ENCODE measurements around the gene PPOX. TPM values are rescaled to one million over a fixed set of nuclear protein-coding genes. Genes with fewer than 3 reads are reported as not detected.

The PPOX gene
- total RNA-seq, 1 experiment from 2014 or later = 24.2 TPM

DNA sequence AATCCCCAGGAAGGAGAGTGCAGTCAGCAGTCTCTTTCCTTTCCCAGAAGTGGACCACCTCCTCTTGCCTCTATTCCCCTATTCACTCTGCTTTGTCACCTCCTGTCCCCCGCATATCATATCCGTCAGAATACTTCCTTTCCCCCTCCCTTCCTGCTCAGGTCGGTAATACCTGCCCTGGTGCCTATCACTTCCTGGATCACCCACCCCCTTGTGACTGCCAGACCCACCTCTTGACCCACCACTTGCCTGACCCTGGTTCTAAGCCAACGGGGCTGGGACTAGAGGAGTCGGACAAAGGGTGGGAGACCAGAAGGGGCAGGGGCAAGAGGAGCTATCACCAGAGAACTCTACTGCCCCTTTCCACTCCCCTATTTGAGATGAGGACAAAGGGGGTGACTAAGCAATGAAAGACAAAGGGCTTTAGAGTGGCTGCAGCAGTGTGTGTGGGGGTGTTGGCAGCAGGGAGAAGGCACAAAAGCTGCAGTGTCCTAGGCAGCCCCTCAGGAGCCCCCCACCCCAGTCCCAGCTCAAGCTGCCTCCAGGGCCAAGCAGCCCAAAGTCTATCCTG lies 34.3 kb downstream of the PPOX start:
- intact Hi-C loops (cut with micrococcal nuclease) = no loop called here
- H4K20me1 ChIP-seq (ENCODE audit: insufficient read depth) = no peaks in the 10 kb centered on the region
- peaks cover 8 to 38% of the 10 kb centered on the region in 2 experiments; a peak in 3 of 4 replicates for H3K4me1 ChIP-seq (ENCODE audit: control insufficient read depth in 1 of 2, insufficient read depth in 2 of 2, low read length in 2 of 2)
- no peak overlapping the region for H2AFZ ChIP-seq (ENCODE audit: low read depth, low read length, poor library complexity, severe bottlenecking)
- peak overlapping the region; percentile 89; the same call in 1 of the 2 replicates for H3K4me2 ChIP-seq (ENCODE audit: low read length)
- peaks cover 8 to 16% of the 10 kb centered on the region in 2 experiments; a peak in 2 of 4 replicates for H3K36me3 ChIP-seq (ENCODE audit: control insufficient read depth in 1 of 2, insufficient read depth in 2 of 2, low read length in 2 of 2)
- H3K79me2 ChIP-seq (ENCODE audit: insufficient read depth, low read length) = peaks cover 27% of the 10 kb centered on the region
- ChIA-PET CTCF (no interaction called here), POLR2A (interaction anchor here (3.0 kb wide), 1 partner anchor 35 kb away, joined by 12 read pairs; the partner anchor contains the start of gene PPOX), RAD21 (ENCODE audit: low non-redundant PET in 1 of 2, low total read pairs in 2 of 2, uncharacterized antibody in 2 of 2, unreplicated experiment in 2 of 2) (no interaction called here)
- no peak overlapping the region for H3K4me3 ChIP-seq (replicated peaks in 1 of 2; ENCODE audit: low read depth in 1 of 2, low read length in 2 of 2)
- no peaks in the 10 kb centered on the region for H3K27me3 ChIP-seq (ENCODE audit: insufficient read depth, low read length)
- TF ChIP-seq POLR2AphosphoS5 (IDR thresholded peaks at IDR 0.05; ENCODE audit: low read depth, low read length) (no peak), EZH2phosphoT487 (IDR thresholded peaks at IDR 0.05; ENCODE audit: borderline replicate concordance) (no peak), SP1 (IDR thresholded peaks at IDR 0.05; ENCODE audit: low read depth) (no peak), RAD21 (IDR thresholded peaks at IDR 0.05; ENCODE audit: low read depth) (no peak), ZNF274 (IDR thresholded peaks at IDR 0.05; ENCODE audit: low read depth, low read length) (no peak)
- TF ChIP-seq, protein P1, sequence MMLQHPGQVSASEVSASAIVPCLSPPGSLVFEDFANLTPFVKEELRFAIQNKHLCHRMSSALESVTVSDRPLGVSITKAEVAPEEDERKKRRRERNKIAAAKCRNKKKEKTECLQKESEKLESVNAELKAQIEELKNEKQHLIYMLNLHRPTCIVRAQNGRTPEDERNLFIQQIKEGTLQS (IDR thresholded peaks at IDR 0.05) = no peak
- no peak for ATAC-seq
- no peak overlapping the region for H3K9ac ChIP-seq (ENCODE audit: low read length)
- no peaks in the 10 kb centered on the region for H3K9me2 ChIP-seq (ENCODE audit: insufficient read depth)
- DNase-seq (ENCODE audit: low read depth, low spot score) = no peak
- H3K9me3 ChIP-seq (ENCODE audit: control insufficient read depth in 1 of 2, insufficient read depth in 1 of 2, low read depth in 1 of 2, low read length in 2 of 2) = no peaks in the 10 kb centered on the region
- BruUV-seq (replicated peaks) = no TSS peak
- H3K27ac ChIP-seq (ENCODE audit: low read depth, low read length) = no peak overlapping the region; the same call in 1 of the 2 replicates

DNA sequence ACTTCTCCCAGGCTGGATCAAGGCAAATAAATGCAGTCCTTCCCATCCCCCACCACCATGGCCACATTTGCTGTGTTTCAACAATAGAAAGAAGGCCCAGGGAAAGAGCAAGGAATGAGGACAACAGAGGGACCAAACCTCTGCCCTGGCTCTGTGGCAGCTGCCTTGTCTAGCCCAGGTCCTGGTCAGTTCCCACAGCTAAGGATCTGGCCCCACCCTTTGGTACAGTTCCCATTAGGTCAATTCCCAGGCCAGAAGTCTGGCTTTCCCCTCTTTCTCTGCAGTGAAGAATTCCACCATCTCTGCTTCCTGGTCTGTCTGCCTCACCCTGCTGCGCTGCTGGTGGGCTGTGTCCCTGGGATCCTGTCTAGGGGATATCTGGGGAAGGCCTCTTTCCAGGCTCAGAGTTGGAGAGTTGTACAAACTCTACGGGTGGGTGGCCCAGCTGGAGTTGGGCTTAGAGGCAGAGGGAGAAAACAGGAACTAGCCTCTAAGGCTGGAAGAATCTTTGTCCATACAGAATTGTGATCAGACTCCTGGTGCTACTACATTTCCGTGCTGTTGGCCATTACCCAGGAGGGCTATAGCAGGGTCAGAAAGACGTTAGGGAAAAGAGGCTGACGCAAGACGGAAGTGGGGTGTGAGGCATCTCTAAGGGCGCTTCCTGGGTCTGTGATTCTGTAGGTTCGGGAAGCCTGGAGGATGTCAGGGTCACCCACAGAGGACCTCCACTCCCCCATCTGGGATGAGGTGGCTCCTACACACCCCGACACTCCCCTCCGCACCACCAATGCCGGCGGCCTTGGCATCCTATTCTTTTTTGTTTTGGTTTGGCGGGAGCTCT lies 35.0 kb downstream of the PPOX start:
- Histone ChIP-seq H3K9me3 (ENCODE audit: control insufficient read depth in 1 of 2, insufficient read depth in 1 of 2, low read depth in 1 of 2, low read length in 2 of 2) (no peaks in the 10 kb centered on the region), H3K9ac (ENCODE audit: low read length) (peak overlapping the region; percentile 98), H3K36me3 (ENCODE audit: control insufficient read depth in 1 of 2, insufficient read depth in 2 of 2, low read length in 2 of 2) (peaks cover 11 to 17% of the 10 kb centered on the region in 2 experiments; a peak in 2 of 4 replicates), H3K27me3 (ENCODE audit: insufficient read depth, low read length) (no peaks in the 10 kb centered on the region), H3K9me2 (ENCODE audit: insufficient read depth) (no peaks in the 10 kb centered on the region), H3K79me2 (ENCODE audit: insufficient read depth, low read length) (peaks cover 29% of the 10 kb centered on the region), H3K27ac (ENCODE audit: low read depth, low read length) (peak overlapping the region; percentile 52), H4K20me1 (ENCODE audit: insufficient read depth) (no peaks in the 10 kb centered on the region), H3K4me3 (replicated peaks in 1 of 2; ENCODE audit: low read depth in 1 of 2, low read length in 2 of 2) (peak overlapping the region; percentile 94 to 98), H3K4me2 (ENCODE audit: low read length) (peak overlapping the region; percentile 89), H2AFZ (ENCODE audit: low read depth, low read length, poor library complexity, severe bottlenecking) (no peak overlapping the region), H3K4me1 (ENCODE audit: control insufficient read depth in 1 of 2, insufficient read depth in 2 of 2, low read length in 2 of 2) (peaks cover 8 to 38% of the 10 kb centered on the region in 2 experiments; a peak in 3 of 4 replicates)
- no TSS peak for BruUV-seq (replicated peaks)
- ATAC-seq = no peak
- RAD21 ChIA-PET (ENCODE audit: low non-redundant PET in 1 of 2, low total read pairs in 2 of 2, uncharacterized antibody in 2 of 2, unreplicated experiment in 2 of 2) = no interaction called here
- POLR2A ChIA-PET = interaction anchor here (0.9 to 3.0 kb wide), 6 partner anchors 7 to 86 kb away, joined by 3 to 12 read pairs (median 4); partner anchors contain the start of genes B4GALT3 and PPOX
- CTCF ChIA-PET = interaction anchor here (1.1 to 1.8 kb wide), 5 partner anchors 9 to 181 kb away, joined by 4 to 7 read pairs (median 5); partner anchors contain the start of genes APOA2, PPOX and TOMM40L
- intact Hi-C loops (cut with micrococcal nuclease) = no loop called here
- no peak for DNase-seq (ENCODE audit: low read depth, low spot score)
- TF ChIP-seq CBX3 (IDR thresholded peaks at IDR 0.05; ENCODE audit: low read depth) (no peak), ZNF274 (IDR thresholded peaks at IDR 0.05; ENCODE audit: low read depth, low read length) (no peak), RAD21 (IDR thresholded peaks at IDR 0.05; ENCODE audit: low read depth) (no peak), EZH2 (IDR thresholded peaks at IDR 0.05) (no peak), ELF1 (IDR thresholded peaks at IDR 0.05; ENCODE audit: borderline replicate concordance, low read depth) (no peak), CEBPB (IDR thresholded peaks at IDR 0.05; ENCODE audit: low read depth) (no peak), SIN3A (IDR thresholded peaks at IDR 0.05; ENCODE audit: low read depth) (no peak), YY1 (IDR thresholded peaks at IDR 0.05; ENCODE audit: extremely low read depth, insufficient replicate concordance, low read depth, low read length) (no peak), POLR2AphosphoS5 (IDR thresholded peaks at IDR 0.05; ENCODE audit: low read depth, low read length) (no peak), ZFX (IDR thresholded peaks at IDR 0.05) (no peak), JUND (IDR thresholded peaks at IDR 0.05) (no peak), SP1 (IDR thresholded peaks at IDR 0.05; ENCODE audit: low read depth) (no peak), POLR2A (IDR thresholded peaks at IDR 0.05; ENCODE audit: borderline replicate concordance, extremely low read depth, insufficient read depth, insufficient read length) (no peak)
- TF ChIP-seq, protein P1 (IDR thresholded peaks at IDR 0.05) = no peak
- TF ChIP-seq, protein P2, sequence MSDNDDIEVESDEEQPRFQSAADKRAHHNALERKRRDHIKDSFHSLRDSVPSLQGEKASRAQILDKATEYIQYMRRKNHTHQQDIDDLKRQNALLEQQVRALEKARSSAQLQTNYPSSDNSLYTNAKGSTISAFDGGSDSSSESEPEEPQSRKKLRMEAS (IDR thresholded peaks at IDR 0.05) = no peak
